Jurkat, Clone E6-1 (cell line): ENCODE measurements around the gene WDR38.
"Not testable (repeated sequence)": the region's sequence is repeated elsewhere in the genome, so short reads cannot be mapped to it uniquely, and the experiment has no call there.

ENCODE experiments used
- DNase-seq: peaks from one replicate; pipeline ENCODE4 v3.0.0-alpha.2; 2011; ENCODE audit warnings: low read depth, low spot score
- H3K4me3 ChIP-seq: 2 replicates; pipeline ENCODE4 v1.5.1; 2011; ENCODE audit warnings: mild to moderate bottlenecking, low read length, control low read depth, moderate library complexity

Gene WDR38

DNA sequence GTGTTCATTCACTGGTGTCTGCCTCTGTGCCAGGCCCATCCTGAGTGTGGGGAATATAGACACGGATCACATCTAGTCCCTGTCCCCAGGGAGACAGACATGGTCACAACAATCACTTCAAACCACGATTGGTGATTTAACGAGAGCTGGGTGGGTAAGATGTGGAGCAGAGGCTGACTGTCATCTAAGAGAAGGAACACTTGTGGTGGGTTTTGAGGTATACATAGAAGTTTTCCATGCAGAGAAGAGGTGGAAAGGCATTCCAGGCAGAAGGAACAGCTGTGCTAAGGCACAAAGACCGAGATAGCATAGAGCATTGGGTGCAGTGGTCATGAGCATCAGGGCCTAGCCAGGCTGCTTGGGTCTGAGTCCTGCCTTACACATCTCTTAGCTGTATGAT lies 22.7 kb upstream of the WDR38 start:
- DNase-seq, result no peak
- H3K4me3 ChIP-seq, result no peak overlapping the region

DNA sequence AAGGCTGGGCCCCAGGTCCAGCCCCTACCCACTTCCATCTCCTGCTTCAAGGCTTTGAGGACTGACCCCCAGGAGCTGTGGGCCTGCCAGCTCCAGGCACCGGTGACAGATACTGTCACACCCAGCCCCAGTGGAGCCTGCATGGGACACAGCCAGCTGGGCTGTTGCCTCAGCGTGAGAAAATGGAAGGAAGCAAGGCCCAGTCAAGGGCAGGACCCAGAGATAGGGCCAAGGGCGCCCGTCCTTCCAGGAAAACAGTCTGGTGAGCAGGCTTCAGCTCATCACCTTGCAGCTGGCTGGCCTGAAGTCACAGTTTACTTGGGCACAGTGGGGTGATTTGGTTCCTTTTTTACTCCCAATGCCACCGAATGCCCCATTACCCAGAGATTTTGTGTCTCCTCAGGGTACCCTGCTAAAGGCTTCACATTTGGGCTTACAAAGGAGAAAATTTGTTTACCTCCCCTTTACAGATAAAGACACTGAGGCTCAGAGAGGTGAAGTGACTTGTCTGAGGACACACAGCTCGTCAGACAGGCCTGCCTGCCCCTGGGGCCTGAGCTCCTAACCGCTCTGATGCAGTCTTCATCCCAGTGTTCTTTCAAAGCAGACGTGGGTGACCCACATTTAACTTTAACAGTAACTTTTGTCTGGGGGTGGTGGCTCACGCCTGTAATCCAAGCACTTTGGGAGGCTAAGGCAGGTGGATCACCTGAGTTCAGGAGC lies 21.5 kb upstream of the WDR38 start:
- no peak for DNase-seq
- no peak overlapping the region for H3K4me3 ChIP-seq

GRCh38 chr9:124834591-124834990 lies 18.7 kb upstream of the WDR38 start:
- no peak for DNase-seq
- H3K4me3 ChIP-seq, result no peak overlapping the region

DNA sequence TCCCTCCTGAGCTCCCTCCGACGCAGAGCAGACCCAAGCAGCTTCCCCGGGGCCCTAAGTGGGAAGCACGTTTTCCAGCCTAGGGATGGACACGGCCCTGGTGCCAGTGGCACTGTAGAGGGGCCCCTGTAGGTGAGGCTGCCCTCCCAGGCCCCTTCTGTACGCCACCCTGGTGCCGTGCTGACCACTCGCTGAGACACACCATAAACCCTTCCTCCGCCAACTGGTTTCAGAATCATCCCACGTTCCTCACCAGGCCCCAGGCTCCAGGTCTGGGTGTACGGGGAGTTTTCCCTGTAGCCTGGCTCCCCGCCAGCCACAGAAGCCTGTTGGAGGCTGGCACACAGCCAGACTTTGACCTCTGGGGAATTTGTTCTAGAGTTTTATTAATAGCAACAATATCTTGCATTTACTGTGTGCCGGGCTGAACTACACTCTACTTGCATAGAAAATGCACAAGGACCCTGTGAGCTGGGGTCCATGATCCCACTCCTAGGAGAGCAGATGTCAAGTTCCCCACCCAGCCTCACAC lies 18.2 kb upstream of the WDR38 start:
- H3K4me3 ChIP-seq, result no peak overlapping the region
- DNase-seq, result no peak

- H3K4me3 ChIP-seq, DNase-seq: not testable (repeated sequence)
Observed at GRCh38 chr9:124838132-124838531, 15.1 kb upstream of the WDR38 start.

DNA sequence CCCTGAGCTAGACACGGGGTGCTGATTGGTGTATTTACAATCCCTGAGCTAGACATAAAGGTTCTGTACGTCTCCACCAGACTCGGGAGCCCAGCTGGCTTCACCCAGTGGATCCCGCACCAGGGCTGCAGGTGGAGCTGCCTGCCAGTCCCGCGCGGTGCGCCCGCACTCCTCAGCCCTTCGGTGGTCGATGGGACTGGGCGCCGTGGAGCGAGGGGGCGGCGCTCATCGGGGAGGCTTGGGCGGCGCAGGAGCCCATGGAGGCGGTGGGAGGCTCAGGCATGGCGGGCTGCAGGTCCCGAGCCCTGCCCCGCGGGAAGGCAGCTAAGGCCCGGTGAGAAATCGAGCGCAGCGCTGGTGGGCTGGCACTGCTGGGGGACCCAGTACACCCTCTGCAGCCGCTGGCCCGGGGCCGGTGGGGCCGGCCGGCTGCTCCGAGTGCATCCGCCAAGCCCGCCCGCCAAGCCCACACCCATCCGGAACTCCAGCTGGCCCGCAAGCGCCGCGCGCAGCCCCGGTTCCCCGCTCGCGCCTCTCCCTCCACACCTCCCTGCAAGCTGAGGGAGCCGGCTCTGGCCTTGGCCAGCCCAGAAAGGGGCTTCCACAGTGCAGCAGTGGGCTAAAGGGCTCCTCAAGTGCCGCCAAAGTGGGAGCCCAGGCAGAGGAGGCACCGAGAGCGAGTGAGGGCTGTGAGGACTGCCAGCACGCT lies 14.5 kb upstream of the WDR38 start:
- H3K4me3 ChIP-seq, DNase-seq: not testable (repeated sequence)

DNA sequence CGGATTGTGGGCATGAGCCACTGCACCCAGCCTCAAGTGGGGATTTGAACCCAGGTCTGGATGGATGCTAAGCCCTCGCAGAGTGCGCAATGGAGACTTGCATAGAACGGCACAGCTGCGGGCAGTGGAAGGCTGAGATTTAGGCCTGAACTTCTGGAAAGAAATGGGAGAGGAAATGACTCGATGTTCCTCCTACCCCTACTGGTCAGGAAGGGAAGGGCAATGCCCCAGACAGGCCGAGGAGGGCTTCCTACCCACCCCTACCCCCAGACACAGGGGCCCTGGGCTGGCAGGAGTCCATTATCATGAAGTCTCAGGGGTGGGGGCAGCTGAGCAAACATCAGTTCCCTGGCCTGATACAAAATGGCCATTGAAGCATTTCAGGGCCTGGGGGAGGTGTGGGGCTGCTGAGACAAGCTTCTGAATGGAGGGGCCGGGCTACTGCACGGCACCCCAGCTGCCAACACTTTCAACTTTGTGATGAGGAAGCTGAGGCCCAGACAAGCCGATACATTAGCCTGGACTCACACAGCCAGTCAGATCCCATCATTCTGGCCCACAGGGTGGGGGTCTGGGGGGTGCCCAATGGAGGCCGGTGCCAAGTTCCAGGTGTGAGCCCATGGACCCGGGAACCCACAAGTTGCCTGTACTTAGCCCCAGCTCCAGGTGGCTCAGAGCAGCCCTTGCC lies 13.5 kb upstream of the WDR38 start:
- no peak for DNase-seq
- H3K4me3 ChIP-seq, result no peak overlapping the region

- no peak for DNase-seq
- H3K4me3 ChIP-seq, result no peak overlapping the region
Observed at GRCh38 chr9:124840300-124840833, 12.9 kb upstream of the WDR38 start.

DNA sequence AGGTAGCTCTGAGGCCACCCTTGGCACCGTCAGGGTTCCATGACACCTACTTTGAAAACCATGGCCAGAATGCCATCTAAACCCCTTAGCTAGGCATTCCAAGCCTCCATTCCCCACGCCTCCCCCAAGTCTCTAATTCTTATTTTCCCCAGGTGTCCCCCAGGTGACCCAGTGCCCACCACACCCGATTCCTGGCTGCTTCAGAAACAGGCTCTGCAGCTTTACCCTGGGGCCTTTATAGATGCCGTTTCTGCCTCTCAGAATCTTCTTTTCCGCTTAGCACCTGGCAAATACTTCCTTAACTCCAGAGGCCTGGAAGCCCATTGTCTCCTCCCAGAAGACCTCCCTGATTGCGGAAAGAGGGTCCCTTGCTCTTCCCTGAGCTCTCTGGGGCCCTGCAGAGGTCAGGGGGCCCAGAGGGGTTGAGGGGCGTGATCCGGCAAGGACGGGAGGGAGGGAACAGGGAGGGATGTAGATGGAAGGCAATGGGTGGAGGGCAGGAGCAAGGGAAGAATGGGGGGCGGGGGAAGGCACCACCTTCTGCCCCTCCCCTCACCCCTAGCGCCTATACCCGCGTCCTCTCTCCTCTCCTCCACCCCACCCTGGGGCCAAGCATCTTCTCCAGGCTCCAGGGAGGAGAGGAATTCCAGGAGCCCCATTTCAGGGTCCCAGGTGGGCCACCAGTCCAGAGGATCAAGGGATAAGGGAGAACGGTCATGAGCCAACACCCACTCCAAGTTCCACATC lies 12.0 kb upstream of the WDR38 start:
- no peak for DNase-seq
- no peak overlapping the region for H3K4me3 ChIP-seq

DNA sequence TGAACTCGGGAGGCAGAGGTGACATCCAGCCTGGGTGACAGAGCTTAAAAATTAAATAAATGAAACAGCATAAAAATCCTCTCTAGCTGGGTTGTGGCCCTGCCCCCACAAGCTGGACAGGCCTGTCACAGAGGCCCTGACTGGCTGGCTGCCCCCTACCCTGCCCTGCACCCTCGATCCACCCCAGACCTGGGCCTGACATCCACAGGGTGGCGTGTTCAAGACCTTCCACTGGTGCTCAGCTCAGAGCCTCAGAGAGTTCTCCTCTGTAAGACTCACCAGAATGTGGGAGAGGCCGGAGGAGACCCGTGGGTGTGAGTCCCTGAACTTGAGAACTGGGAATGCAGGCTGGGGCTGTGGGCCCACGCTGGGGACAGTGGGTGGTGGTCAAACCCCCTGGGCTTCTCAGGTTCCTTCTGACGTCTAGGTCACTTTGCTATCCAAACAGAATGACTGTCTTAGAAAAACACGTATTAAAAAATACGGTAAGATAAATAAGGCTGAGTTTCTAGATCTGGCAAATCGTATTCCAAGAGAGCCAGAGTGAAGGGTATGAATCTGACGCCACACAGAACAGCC lies 9.7 kb upstream of the WDR38 start:
- no peak overlapping the region for H3K4me3 ChIP-seq
- DNase-seq, result no peak

GRCh38 chr9:124844291-124844690 lies 9.0 kb upstream of the WDR38 start:
- no peak for DNase-seq
- no peak overlapping the region for H3K4me3 ChIP-seq

DNA sequence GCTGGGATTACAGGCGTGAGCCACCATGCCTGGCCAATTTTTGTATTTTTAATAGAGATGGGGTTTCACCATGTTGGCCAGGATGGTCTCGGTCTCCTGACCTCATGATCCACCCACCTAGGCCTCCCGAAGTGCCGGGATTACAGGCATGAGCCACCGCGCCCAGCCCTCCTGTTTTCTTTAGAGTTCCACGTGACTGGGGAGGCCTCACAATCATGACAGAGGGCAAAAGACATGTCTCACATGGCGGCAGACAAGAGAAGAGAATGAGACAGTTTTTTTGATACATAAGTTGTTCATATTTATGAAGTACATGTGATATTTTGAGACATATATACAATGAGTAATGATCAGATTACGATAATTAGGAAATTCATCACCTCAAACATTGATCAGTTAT lies 6.8 kb upstream of the WDR38 start:
- H3K4me3 ChIP-seq, DNase-seq: not testable (repeated sequence)

DNA sequence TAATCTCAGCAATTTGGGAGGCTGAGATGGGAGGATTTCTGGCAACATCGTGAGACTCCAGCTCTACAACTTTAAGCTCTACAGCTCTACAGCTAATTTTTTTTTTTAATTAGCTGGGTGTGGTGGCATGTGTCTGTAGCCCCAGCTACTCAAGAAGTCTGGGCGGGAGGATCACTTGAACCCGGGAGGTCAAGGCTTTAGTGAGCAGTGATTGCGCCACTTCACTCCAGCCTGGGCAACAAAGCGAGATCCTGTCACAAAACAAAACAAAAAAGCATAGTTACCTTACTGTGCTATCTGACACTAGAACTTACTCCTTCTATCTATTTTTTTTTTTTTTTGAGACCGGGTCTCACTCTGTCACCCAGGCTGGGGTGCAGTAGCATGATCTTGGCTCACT lies 6.3 kb upstream of the WDR38 start:
- no peak overlapping the region for H3K4me3 ChIP-seq
- no peak for DNase-seq

- H3K4me3 ChIP-seq, result no peak overlapping the region
- DNase-seq, result no peak
Observed at GRCh38 chr9:124849801-124850200, 3.5 kb upstream of the WDR38 start.

DNA sequence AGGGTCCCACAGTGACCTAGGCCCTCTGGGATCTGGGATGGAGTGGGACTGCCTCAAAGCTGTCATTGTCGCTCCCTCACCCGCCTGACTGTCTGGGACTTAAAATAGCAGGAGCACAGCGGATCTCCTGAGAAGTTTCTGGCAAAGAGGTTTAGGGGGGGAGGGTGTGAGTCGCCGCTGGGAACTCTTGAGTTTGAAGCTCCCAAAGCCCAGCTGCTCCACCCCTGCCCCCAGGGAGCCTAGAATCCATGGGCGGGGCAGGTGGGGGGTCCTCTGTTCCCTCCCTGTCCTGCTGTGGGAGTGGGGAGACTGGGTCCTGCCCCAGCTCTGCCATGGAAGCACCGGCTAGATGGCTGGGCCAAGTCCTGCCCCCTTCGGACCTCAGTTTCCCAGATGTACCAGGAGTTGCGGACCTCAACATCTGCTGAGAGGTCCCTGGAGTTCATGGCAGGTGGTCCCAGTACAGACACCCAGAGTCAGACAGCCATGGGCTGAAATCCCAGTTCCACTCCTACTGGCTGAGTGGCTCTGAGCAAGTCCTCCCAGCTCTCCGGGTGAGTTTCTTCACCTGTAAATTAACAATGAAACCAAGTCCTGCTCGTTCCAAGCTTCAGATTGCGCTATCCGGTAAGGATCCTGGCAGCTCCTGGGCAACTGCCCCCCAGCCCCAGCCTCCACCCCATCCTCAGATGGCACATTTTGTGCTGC lies 985 bp upstream of the WDR38 start:
- no peak for DNase-seq
- peak overlapping the region; percentile 46 for H3K4me3 ChIP-seq

DNA sequence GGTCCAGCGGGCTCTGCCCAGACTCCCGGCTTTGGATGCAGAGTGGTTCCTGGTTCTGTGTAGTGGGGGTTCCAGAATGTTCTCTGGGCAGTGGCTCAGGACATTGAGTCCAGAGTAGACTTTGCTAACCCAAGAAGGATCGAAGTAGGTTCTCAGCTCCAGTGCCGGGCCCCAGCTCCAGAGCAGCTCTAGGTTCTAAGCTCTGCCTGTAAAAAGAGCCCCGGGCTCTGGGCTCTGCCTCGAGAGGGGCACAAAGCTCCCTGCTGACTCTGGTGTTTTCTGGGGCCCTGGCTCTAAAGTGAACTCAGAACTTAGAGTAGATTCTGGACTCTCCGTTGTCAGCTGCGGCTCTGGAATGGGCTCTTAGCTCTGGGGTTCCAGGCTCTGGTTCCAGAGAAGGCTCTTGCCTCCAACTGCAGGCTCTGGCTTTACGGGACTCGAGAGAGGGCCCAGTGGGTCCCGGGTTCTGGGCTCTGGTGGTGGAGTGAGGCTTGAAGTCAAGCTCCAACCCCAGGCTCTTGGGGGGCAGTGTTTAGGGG lies 414 bp downstream of the WDR38 start:
- no peak for DNase-seq
- H3K4me3 ChIP-seq, result no peak overlapping the region

GRCh38 chr9:124854161-124854560 lies 901 bp downstream of the WDR38 start:
- DNase-seq, result no peak
- no peak overlapping the region for H3K4me3 ChIP-seq

DNA sequence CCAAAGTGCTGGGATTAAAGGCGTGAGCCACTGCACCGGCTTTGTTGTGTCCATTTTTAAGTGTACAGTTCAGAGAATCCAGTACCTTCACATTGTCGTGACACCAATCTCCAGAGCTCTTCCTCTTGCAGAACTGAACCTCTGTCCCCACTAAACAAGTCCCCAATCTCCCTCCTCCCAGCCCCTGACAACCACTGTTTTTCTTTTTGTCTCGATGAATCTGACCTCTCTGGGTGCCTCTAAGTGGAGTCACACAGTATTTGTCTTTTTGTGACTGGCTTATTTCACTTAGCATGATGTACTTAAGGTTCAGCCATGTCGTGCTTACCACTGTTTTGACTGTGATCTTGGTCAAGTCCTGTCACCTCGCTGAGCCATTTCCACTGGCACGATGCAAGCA lies 1.6 kb downstream of the WDR38 start:
- no peak overlapping the region for H3K4me3 ChIP-seq
- no peak for DNase-seq
